Activated CD4-positive, CD25-positive, alpha-beta regulatory T cell treated with anti-CD3 and anti-CD28 coated beads, Interleukin-2, amount 50 U/mL, for 24 hours (primary cell): ENCODE data around the gene WBP2.
"Not testable (repeated sequence)": the region's sequence is repeated elsewhere in the genome, so short reads cannot be mapped to it uniquely, and the experiment has no call there.

Experiments used
- ATAC-seq, 2 donors: fragments of 150-1000 bp; cut with Tn5 transposase; one replicate each; pipeline ENCODE4 v1.10.0; 2021; ENCODE audit warnings: mild to moderate bottlenecking in 1 of 2, moderate library complexity in 1 of 2

WBP2 gene

DNA sequence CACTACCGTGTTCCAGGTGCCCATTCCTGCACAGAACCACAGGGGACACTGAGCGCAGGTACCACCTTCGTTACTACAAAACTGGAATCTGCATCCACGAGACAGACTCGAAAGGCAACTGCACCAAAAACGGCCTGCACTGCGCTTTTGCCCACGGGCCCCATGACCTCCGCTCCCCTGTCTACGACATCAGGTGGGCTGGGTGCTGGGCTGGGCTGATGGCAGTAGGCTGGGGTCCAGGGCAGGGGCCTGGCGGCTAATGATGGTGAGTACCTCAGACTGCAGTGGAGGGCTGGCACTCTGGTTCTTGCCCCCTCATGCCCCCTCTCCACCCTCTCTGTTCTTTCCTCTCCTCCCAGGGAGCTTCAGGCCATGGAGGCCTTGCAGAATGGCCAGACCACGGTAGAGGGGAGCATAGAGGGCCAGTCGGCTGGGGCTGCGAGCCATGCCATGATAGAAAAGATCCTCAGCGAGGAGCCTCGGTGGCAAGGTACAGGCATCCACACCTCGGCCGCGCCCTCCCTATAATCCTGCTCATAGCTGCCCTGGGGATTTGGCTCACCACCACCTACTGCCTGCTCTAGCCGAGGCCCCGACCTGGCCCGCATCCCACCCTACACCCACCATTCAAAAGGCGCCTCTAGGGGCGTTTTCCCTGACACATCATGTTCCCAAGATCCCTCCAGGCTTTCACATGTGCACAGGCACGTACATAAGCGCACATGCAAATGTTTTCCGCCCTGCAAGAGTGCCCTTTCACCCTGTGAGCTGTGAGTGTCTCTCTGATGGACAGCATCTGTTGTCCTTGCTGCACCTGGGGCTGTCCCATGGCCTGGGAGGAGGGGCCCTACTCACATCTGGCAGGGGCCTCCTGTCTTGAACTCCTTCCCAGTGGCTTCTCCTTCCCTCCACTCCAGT, 42.8 kb downstream of the WBP2 start:
- ATAC-seq, result no peak

DNA sequence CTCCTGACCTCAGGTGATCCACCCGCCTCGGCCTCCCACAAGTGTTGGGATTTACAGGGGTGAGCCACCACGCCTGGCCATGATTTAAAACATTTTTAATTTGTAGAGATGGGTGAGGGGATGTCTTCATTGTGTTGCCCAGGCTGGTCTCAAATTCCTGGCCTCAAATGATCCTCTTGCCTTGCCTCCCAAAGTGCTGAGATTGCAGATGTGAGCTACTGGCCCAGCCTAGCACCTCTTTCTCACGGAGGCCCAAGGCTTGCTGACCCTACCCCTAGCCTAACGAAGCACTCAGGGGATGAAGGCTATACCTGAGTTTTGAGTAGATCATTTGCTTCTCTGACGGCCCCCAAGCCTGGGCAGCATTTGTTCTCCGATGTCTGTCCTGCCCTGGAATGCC, 44.0 kb downstream of the WBP2 start:
- ATAC-seq, result no peak

DNA sequence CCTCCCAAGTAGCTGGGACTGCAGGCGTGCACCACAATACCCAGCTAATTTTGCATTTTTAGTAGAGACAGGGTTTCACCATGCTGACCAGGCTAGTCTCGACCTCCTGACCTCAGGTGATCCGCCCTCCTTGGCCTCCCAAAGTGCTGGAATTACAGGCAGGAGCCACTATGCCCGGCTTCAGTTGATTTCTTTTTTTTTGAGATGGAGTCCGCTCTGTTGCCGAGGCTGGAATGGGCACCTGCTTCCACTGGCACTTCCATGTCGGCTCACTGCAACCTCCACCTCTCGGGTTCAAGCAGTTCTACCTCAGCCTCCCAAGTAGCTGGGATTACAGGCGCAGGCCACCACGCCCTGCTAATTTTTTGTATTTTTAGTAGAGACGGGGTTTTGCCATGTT, 44.4 kb downstream of the WBP2 start:
- ATAC-seq, result not testable (repeated sequence)

DNA sequence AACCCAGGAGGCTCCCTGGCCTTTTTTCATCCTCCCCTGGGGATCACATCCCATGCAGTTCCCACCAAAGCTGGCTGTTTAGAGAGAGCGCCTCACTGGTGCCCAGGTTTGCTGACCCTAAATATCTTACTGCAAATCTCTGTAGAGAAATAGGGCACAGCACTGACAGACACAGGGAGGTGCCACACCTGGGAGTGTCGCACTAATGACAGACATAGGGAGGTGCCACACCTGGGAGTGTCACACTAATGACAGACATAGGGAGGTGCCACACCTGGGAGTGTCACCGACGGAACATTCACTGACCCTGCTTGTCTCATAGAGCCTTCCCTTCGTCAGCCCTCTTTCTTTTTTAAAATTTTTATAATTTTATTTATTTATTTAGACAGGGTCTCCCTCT, 44.9 kb downstream of the WBP2 start:
- ATAC-seq, result no peak

- no peak for ATAC-seq
Measured at GRCh38 chr17:75809631-75810111, 45.5 kb downstream of the WBP2 start.

DNA sequence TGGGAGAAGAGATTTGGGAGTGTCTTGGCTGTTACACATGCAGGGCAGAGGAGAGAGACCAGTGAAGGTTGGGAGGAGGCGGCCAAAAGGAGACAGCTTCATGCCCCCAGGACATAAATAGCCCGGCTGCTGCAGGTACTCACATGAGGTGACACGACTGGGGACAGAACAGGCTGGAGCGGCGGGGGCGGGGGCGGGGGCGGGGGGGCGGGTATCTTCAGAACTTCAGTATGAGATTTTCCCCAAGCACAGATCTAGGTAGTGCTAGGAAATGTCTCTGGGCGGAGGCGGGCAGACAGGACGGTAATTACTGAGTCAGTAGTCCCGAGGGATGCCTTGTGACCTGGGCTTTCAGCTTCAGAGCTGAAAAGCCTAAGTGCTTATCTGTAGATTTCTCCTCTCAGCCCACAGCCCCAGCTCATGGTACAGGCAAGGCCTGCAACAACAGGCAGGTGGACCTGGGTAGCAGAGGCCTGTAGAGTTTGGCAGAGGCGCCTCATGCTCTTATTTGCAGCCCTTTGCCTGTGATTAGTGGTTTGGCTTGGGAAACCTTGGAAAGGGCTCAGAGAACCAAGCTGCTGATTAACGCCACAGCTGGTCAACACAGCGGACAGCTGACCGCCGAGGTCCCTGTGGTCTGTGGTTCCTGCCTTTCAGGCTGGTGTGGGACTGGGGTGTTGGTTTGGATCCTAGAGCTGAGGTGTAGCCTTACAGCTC, 46.1 kb downstream of the WBP2 start:
- peak in 1 of 2 donors; percentile 41 for ATAC-seq

DNA sequence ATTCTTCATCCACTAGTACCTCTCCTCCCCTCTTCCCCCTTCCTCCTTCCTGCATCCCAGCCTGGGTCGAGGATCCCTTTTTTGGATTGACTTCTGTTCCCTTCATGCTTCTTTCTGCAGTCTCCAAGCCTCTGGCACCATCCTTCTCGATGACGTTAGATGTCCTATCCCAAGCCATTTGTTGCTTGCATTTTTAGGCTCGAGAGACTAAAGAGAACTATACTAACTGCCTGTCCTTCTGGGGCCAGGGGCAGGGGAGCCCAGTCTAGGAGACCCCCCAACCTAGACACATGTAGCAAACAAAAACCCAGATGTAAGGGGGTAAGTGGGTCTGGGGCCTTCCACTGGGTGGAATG, 46.6 kb downstream of the WBP2 start:
- no peak for ATAC-seq

- no peak for ATAC-seq
Measured at GRCh38 chr17:75807861-75808260, 47.3 kb downstream of the WBP2 start.

- no peak for ATAC-seq
Measured at GRCh38 chr17:75806822-75807500, 48.2 kb downstream of the WBP2 start.

GRCh38 chr17:75803883-75804282, 51.3 kb downstream of the WBP2 start:
- no peak for ATAC-seq

DNA sequence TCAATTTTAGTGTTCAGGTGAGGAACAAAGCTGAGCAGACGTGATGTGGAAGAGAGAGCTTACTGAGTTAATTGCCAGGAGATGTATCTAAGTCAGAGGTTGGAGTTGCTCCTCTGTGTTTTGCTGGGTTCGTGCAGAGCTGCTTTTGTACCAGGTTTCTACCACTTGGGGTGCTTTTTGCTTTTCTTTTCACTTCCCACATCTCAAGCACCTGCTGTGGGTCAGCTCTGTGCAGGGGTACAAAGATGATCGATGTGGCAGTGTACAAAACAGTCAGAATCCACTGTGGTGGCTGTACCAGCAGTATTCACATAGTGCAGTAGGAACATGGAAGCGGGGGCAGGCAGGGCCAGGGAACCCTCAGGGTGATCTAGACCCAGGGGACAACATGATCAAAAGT, 55.7 kb downstream of the WBP2 start:
- ATAC-seq, result no peak

DNA sequence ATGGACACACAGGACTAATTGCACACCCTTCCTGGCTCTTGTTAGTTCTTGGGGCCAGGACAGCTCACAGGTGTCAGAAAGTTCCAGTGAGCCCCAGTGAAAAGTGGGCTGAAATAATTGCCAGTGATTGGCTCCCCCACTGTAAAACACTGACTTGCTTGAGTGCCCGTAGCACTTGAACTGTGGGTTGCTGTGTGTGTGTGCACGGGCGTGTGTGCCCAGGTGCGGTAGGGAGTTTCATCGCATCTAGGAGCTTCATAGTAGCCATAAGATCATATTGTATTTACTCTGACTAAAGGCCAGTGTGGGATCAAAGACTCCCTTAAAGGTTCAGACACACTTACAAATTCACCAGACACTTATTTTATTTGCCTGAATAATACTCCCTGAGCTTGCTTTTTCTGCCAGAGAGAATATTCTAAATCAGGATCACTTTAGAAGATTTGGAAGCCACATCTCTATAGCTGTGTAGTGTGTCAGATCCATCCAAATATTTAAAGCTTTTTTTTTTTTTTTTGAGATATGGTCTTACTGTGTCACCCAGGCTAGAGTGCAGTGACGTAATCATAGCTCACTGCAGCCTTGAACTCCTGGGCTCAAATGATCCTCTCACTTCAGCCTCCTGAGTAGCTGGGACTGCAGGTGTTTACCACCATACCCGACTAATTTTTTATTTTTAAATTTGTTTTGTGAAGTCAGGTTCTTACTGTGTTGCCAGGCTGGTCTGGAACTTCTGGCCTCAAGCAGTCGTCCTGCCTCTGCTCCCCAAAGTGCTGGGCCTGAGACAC, 59.1 kb downstream of the WBP2 start:
- no peak for ATAC-seq
